ENCODE data around the gene SECISBP2L. TPM values are rescaled to one million over a fixed set of nuclear protein-coding genes. Genes with fewer than 3 reads are reported as not detected.

Gene SECISBP2L
- total RNA-seq, 1 experiment from 2014 or later: 36.4 TPM

GRCh38 chr15:49083401-49084284 lies 37.4 kb upstream of the SECISBP2L start:
- CTCF ChIA-PET: no interaction called here
- DNase-seq (ENCODE audit: low spot score): no peak
- no peaks in the 10 kb centered on the region for H3K9me3 ChIP-seq (ENCODE audit: low read depth, low read length, poor library complexity, severe bottlenecking)
- H3K36me3 ChIP-seq (ENCODE audit: insufficient read depth, low read length, poor library complexity, severe bottlenecking): no peaks in the 10 kb centered on the region
- H3K27ac ChIP-seq (ENCODE audit: low read depth, low read length, poor library complexity, severe bottlenecking): no peak overlapping the region
- no peak overlapping the region for H3K4me3 ChIP-seq (ENCODE audit: low read depth, low read length, poor library complexity, severe bottlenecking)
- H3K4me1 ChIP-seq (ENCODE audit: insufficient read depth, low read length, poor library complexity, severe bottlenecking): no peaks in the 10 kb centered on the region
- TF ChIP-seq EZH2 (IDR thresholded peaks at IDR 0.05; ENCODE audit: borderline replicate concordance, low read depth, low read length, poor library complexity, severe bottlenecking) (no peak), CTCF (conservative IDR thresholded peaks at IDR 0.05; ENCODE audit: low read depth, low read length) (no peak)
- POLR2A ChIA-PET (ENCODE audit: low non-redundant PET): no interaction called here
- H3K27me3 ChIP-seq (replicated peaks; ENCODE audit: insufficient read depth, low read depth, low read length, poor library complexity): no peaks in the 10 kb centered on the region
- intact Hi-C loops (cut with micrococcal nuclease; ENCODE audit: unreplicated experiment): no loop called here
- BruUV-seq (replicated peaks): no TSS peak

- Histone ChIP-seq H3K4me1 (ENCODE audit: insufficient read depth, low read length, poor library complexity, severe bottlenecking) (no peaks in the 10 kb centered on the region), H3K9me3 (ENCODE audit: low read depth, low read length, poor library complexity, severe bottlenecking) (no peaks in the 10 kb centered on the region), H3K4me3 (ENCODE audit: low read depth, low read length, poor library complexity, severe bottlenecking) (no peak overlapping the region), H3K36me3 (ENCODE audit: insufficient read depth, low read length, poor library complexity, severe bottlenecking) (no peaks in the 10 kb centered on the region), H3K27ac (ENCODE audit: low read depth, low read length, poor library complexity, severe bottlenecking) (no peak overlapping the region), H3K27me3 (replicated peaks; ENCODE audit: insufficient read depth, low read depth, low read length, poor library complexity) (no peaks in the 10 kb centered on the region)
- intact Hi-C loops (cut with micrococcal nuclease; ENCODE audit: unreplicated experiment): no loop called here
- ChIA-PET POLR2A (ENCODE audit: low non-redundant PET) (no interaction called here), CTCF (no interaction called here)
- BruUV-seq (replicated peaks): no TSS peak
- DNase-seq (ENCODE audit: low spot score): no peak
- no peak for TF ChIP-seq CTCF (conservative IDR thresholded peaks at IDR 0.05; ENCODE audit: low read depth, low read length)
- no peak for TF ChIP-seq EZH2 (IDR thresholded peaks at IDR 0.05; ENCODE audit: borderline replicate concordance, low read depth, low read length, poor library complexity, severe bottlenecking)
These were observed 36.7 kb upstream of the SECISBP2L start for GRCh38 chr15:49082960-49083359.

DNA sequence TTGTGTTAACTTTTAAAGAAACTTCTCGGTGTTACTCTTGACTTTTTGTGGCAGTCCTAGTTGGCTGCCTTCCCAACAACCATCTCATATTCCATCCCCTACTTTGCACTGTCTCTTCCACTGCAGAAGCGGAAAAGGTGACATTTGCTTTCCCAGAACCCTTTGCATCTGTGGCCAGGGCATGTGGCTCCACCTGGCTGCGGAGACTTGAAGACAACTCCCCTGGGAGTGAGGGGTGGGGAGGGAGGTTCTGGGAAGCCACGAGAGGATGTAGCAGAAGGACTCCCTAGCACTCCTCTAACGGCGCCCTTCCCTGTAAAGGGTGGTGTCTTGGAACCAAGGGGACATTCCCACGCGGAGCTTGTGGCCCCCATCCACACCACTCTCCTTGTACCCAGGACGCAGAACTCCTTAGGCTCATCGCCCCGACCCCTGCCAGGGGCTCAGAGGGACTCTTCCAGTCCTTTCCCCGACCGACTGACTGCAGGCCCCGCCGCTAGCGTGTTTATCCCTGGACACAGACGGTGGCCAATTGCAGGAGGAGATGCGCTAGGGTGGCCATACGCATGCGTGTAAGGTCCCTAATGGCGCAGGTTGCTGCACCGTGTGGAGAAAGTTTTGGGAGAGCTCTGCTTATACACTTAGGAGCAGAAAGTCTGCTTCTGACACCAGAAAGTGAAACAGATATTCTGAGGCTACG lies 33.2 kb upstream of the SECISBP2L start:
- TF ChIP-seq EZH2 (IDR thresholded peaks at IDR 0.05; ENCODE audit: borderline replicate concordance, low read depth, low read length, poor library complexity, severe bottlenecking) (no peak), CTCF (conservative IDR thresholded peaks at IDR 0.05; ENCODE audit: low read depth, low read length) (no peak)
- DNase-seq (ENCODE audit: low spot score): no peak
- Histone ChIP-seq H3K27me3 (replicated peaks; ENCODE audit: insufficient read depth, low read depth, low read length, poor library complexity) (peaks cover 4% of the 10 kb centered on the region), H3K4me1 (ENCODE audit: insufficient read depth, low read length, poor library complexity, severe bottlenecking) (no peaks in the 10 kb centered on the region), H3K4me3 (ENCODE audit: low read depth, low read length, poor library complexity, severe bottlenecking) (no peak overlapping the region), H3K27ac (ENCODE audit: low read depth, low read length, poor library complexity, severe bottlenecking) (no peak overlapping the region), H3K9me3 (ENCODE audit: low read depth, low read length, poor library complexity, severe bottlenecking) (no peaks in the 10 kb centered on the region), H3K36me3 (ENCODE audit: insufficient read depth, low read length, poor library complexity, severe bottlenecking) (no peaks in the 10 kb centered on the region)
- POLR2A ChIA-PET (ENCODE audit: low non-redundant PET): no interaction called here
- no TSS peak for BruUV-seq (replicated peaks)
- intact Hi-C loops (cut with micrococcal nuclease; ENCODE audit: unreplicated experiment): no loop called here
- CTCF ChIA-PET: no interaction called here

All from A673 (cell line).